ENCODE measurements around the gene CYB5A.
"Not testable (repeated sequence)": the region's sequence is repeated elsewhere in the genome, so short reads cannot be mapped to it uniquely, and the experiment has no call there.

The CYB5A gene

DNA sequence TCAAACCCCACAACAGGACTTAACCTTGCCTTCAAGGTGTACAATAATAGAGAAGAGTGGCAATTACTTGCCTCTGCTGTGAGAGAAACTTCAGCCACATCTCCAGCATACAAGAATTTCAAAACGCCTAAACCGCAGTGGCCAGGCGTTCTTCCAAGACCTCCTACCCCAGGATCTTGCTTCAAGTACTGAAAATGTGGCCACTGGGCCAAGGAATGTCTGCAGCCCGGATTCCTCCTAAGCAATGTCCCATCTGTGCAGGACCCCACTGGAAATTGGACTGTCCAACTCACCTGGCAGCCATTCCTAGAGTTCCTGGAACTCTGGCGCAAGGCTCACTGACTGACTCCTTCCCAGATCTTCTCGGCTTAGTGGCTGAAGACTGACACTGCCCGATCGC, 2.8 kb upstream of the CYB5A start:
- no peak for DNase-seq (ENCODE audit: low spot score)

DNA sequence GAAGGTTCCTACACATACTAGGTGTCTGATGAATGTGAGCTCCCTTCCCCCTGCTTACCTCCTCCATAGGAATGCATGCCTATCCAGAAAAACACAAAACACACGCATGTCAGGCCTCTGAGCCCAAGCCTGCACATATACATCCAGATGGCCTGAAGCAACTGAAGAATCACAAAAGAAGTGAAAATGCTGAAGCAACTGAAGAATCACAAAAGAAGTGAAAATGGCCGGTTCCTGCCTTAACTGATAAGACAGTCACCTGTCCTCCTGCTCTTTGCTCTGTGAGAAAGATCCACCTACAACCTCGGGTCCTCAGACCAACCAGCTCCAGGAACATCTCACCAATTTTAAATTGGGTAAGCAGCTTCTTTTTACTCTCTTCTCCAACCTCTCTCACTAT, 1.2 kb upstream of the CYB5A start:
- not testable (repeated sequence) for DNase-seq (ENCODE audit: low spot score)

DNA sequence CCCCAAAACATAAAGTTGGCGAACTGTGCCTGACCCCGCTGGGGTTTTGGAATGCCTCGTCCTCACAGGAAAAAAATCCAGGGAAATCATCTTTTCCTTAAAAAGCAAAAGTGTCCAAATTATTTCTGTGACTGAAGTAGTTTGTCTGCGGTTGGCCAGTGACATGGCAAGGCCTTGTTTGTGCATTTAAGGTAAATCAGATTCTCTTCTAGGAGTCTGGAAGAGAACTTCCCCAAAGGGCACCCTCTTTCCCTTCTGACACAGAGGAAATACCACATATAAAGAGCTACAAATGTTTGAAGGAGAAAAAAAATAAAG, 737 bp upstream of the CYB5A start:
- no peak for DNase-seq (ENCODE audit: low spot score)

DNA sequence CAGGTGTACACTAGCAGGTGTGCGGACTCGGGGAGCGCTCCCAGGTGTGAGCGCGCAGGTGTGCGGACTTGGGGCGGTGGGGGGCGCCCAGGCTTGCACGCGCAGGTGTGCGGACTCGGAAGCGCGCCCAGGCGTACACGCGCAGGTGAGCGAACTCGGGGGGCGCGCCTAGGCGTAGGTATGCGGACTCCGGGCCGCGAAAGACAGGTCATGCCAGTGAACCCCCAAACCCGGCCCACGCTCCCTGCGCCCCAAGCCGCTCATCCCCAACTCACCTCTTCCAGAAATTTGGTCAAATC, 342 bp downstream of the CYB5A start:
- DNase-seq (ENCODE audit: low spot score) = no peak

DNA sequence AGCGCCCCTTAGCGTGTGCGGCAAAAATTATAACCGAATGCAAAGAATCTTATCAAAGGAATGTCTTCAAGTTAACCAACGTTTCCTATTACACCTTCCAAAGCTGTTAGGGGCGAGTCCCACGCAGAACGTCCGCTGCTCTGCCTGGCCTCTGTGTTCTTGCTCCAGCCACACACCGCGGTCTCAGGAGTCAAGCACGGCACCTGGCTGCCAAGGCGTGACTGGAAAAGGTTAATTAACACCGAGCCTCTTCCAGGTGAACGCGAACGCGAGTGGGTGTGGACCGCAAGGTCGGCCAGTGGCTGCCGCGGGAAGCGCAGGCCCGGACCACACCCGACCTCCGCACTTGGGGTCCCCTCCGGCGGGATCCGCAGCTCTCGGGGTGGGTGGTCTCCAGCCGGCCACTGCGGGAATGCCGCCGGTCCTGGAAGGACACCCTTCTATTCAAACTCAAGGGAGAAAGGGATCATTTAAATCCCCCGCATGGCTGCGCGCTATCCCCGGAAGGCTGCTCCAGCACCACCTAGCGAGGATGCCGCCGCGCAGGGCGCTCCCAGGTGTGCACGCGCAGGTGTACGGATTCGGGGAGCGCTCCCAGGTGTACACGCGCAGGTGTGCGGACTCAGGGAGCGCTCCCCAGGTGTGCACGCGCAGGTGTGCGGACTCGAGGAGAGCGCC, 830 bp downstream of the CYB5A start:
- DNase-seq (ENCODE audit: low spot score) = no peak

DNA sequence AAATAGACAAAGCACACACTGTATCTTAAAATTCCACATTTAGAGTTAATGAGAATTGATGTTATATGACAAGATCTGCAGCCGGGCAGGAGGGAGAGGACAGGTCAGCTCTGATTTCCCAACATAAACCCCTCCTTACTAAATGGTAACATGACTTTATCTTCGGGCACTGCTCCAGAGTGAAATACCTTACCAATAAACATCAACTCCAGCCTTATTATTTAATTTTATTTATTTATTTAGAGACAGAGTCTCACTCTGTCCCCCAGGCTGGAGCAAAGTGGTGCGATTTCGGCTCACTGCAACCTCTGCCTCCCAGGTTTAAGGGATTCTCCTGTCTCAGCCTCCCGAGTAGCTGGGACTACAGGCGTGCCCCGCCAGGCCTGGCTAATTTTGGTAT, 1.7 kb downstream of the CYB5A start:
- DNase-seq (ENCODE audit: low spot score) = no peak

DNA sequence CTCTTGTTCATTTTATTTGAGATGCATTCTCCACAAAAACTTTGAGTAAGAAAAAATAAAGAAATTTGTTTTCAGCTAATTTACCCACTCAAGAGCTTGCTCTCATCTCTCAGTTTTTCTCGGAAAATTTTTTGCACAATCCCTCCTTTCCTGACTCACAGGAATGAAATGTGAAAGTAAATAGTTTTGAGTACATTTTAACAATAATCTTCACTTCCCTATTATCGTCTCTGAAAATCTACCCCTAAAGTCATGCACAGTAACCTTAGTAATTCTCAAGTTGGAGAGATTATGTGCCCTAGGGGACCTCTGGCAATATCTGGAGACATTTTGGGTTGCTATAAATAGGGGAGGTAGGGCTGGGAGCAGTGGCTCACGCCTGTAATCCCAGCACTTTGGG, 2.6 kb downstream of the CYB5A start:
- no peak for DNase-seq (ENCODE audit: low spot score)

DNA sequence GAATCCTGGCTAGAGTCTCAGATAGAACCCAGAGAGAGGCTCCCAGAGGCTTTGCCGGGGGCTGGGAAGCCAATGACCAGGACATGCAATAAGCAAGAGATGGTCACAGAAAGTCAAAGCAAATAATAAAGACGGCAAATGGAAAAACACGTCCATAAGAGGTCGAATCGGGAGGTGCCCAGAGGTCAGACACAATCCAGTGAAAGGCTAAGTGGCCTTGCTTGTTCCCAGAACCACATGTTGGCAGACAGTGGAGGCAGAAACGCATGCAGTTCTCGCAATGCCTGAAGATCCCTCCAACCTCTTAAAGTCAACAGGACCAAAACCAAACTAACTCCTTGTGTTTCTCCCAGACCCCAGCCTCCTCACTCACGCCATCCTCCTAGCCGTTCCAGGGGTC, 3.0 kb downstream of the CYB5A start:
- DNase-seq (ENCODE audit: low spot score) = no peak

DNA sequence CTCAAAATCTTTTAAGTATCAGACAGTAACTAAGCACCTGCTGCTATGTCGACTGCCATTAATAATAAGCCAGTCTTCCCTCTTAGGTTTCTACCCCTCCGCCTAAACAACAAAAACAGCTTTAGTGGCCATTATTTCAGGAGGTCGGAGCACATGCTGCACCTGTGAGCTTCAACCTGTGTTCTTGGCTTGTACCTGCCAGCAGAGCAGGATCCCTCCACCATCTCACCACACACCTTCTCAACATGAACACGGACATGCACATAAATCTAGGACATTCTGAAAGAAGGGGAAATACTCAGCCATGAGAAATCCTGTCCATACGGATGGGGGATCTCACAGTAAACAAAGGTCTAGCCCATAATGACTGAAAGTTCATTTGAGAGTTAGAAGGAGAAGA, 3.7 kb downstream of the CYB5A start:
- DNase-seq (ENCODE audit: low spot score) = no peak

DNA sequence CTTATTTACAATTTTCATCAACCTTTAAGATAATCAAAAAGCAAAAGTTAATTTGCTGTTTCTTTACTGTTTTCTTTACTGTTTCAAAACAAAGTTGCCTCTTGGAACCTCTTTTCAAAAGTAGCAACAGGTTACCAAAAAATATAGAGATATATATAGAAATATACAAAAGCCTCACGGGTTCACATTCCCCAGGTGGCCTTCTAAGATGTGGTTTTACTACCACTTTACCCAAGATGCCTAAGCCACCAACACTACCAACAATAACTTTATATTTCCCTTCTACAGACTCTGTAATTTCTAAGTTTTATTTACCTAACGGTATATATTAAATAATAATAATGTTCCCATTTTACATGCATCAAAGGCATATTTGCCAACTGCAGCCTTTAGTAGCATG, 4.9 kb downstream of the CYB5A start:
- DNase-seq (ENCODE audit: low spot score) = no peak

DNA sequence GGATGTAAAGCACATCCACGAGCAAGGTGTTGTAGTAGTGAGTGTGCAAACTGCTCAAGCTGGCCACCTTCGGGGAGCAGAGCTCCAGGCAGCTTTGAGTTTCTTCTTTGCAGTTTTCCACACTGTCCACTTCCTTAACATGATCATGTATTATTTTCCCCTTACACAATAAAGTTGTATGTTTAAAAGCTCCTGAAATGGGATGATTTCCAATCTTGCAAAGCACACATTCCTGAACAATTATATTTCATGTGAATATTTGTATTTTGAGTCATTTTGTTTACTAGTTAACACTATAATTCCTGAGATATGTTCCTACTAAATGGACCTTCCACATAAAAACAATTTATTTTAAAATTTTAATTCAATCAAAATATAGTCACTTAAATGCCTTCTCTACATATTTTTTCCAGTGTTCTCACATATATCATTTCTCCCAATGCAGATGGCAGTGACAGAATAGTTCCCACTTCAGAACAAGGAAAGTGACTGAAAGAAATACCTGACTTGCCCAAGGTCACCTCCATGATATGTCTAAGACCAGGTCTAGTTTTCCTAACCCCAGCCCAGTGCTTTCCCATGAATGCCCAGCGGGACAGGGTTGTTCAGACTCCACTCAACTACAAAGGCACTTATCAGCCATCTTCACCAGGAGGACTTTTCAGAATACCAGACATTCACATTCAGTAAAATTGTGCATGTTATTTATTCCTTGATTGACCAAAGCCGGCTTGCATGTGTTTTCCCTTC, 5.5 kb downstream of the CYB5A start:
- DNase-seq (ENCODE audit: low spot score) = no peak

DNA sequence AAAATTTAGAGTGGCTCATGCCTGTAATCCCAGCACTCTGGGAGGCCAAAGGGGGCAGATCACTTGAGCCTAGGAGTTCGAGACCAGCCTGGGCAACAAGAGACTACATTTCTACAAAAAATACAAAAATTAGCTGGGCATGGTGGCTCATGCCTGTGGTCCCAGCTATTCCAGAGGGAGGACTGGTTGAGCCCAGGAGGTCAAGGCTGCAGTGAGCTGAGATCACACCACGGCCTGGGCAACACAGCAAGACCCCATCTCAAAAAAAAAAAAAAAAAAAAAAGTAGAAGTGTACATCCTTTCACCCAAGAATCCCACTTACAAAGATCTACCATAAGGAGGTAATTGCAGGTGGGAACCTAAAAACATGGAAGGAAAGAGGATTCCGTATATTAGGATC, 6.2 kb downstream of the CYB5A start:
- DNase-seq (ENCODE audit: low spot score) = not testable (repeated sequence)

DNA sequence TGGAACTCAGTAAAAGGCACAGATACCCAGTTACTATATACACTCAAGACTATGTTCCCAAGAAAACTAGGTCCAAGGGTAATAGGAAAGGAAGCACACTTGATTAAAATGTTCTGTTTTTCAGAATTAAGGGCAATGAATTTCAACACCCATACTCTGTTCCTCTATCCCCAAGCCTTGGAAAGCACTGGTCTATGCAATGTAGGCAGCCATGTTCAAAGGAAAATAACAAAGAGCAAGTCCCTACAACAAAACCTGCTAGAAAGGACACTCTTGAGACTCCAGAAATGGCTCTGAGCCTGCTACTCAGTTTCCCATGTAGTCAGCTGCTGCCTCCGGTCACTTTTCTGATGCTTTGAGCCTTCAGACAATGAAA, 6.8 kb downstream of the CYB5A start:
- DNase-seq (ENCODE audit: low spot score) = no peak

DNA sequence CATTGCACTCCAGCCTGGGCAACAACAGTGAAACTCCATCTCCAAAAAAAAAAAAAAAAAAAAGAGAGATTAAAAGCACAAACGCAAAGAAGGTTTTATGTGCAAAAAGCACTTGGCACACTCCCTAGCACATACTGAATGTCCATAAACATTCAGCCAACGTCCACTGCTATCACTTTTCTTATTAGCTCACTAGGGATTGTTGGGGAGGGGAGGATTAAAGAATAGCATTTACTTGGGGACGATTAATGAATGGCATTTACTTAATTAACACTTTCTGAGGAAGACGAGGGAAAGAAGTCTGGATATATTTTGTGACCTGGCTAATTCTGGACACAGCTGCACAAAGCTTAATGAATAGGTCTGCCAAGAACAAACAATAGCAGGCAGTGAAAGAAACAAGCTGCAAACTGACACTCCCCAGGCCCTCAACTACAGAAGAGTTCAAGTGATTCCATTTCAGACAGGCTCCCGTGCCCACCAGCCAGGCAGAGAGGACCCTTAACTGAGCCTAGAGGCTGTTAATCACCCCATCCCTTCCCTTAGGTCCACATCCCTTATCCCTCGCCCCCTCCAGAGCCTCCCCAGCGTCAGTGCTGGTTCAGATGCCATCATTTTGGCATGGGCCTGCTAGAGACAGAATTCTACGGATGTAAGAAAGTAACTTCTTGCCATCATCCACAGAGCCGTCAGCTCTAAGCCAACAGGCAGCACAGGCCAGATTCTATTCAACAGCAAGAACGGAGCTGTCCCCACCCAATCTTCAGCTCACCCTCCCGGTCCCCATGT, 7.4 kb downstream of the CYB5A start:
- DNase-seq (ENCODE audit: low spot score) = peak; percentile 75

DNA sequence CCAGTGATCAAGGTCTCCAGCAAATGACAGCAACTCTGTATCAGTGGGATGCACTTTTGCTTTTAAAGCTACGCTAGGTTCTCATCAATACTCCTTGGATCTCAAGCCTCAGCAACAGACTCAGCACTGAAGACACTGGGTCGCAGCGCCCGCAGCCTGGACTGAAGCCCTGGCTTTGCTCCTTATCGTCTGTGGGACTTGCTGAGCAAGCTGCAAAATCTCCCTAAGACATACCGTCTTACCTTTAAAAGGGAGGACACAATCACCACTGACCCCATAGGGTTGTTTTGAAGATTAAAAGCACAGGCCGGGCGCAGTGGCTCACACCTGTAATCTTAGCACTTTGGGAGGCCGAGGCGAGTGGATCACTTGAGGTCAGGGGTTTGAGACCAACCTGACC, 8.1 kb downstream of the CYB5A start:
- DNase-seq (ENCODE audit: low spot score) = no peak

DNA sequence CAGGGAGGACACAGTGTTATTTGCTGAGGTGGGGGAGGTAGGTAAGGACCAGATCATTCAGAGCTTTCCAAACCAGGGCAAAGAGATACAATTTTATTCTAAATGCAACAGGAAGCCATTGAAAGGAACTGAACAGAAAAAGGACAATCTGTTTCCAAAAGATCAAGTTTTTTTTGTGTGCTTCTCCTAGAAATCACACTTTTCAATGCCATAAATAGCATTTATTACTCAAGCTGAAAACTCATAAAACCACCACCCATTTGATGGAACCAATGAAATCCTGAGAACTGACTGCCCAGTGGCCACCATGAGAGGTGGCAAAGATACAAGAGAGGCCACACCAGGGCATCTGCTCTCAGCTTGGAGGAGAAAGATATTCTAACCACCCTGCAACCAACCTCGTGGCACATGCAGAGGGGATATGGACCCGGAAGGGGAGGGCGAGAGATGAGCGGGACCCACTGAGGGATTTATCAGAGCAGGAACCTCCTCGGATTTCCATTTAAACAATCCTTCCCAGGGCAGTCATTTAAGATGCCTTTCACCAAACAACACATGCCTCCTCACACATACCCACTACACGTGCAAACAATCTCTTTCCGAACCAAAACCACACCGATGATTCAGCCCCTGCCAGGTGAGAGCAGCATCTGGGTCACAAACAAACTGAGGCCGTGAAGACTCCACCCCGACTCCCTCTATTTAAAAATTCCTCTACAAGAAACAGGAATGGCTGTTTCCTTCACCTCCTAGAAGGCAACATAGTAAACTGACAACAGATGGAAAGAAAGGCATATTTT, 8.8 kb downstream of the CYB5A start:
- DNase-seq (ENCODE audit: low spot score) = no peak

DNA sequence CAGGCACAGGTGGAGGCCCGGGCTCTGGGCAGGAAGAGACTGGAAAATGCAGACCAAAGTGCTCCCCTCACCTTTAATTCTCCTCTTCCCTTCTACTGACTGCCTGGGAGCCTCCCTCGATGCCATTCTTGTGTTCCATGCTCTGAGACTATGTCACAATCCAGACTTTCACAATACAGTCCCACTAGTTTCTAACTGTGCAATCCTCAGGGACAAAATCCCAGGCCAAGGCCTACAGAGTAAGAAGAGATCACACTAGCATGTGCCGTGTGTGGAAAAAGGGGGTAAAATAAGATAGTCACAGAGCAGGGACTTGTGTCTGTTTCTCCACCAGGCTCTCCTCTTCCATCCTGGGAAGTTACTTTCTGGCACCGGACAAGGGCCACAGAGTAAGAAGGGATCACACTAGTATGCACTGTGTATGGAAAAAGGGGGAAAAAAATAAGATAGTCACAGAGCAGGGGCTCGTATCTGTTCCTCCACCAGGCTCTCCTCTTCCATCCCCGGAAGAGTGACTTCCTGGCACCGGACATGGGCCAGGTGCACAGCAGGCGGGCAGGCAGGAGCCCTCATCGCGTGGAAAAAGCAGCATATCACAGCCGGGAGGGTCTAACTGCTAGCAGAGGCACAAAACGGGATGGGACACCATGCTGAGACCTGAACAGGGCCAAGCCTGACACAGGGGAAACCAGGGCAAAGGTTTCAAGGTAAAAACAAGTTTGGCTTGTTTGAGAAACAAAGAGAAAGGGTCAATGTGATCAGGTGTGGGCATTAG, 9.6 kb downstream of the CYB5A start:
- DNase-seq (ENCODE audit: low spot score) = no peak

DNA sequence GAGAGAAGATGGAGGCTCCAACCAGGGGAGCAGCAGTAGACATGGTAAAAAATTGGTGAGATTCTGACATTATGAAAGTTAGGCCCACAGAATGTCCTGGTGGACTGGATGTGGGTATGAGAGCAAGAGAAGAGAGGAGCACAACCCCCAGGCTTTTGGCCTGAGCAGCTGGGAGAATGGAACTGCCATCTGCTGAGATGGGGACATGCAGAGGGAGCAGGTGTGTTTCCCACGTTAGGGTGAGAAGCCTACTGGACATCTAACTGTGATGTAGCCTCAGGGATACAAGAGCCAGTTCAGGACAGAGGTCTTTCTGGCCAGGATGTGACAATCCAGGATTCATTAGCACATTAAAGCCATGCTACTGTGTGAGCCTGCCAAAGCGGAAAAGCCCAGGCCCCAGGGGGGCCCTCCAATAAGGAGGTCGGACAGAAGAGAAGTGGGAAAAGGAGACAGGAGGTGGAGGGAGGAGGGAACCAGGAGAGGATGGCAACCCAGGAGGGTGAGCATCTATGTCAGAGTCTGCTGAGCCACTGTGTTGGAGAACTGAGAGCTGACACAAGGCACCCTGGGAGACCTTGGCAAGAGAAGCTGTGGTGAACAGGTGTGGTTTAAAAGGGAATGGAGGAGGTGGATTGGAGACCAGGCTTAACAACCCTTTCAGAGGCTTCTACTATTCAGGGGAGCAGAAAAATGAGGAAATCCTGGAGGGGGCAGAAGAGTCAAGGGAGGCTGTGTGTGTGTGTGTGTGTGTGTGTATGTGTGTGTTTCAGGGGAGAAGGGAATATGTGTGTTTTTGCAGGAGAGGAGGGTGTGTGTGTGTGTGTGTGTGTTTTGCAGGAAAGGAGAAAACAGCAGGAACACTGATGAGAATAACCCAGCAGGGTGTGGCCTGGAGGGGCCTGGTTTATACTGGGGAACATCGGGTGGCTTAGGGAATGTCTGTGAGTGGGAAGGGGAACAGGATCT, 10.5 kb downstream of the CYB5A start:
- no peak for DNase-seq (ENCODE audit: low spot score)

DNA sequence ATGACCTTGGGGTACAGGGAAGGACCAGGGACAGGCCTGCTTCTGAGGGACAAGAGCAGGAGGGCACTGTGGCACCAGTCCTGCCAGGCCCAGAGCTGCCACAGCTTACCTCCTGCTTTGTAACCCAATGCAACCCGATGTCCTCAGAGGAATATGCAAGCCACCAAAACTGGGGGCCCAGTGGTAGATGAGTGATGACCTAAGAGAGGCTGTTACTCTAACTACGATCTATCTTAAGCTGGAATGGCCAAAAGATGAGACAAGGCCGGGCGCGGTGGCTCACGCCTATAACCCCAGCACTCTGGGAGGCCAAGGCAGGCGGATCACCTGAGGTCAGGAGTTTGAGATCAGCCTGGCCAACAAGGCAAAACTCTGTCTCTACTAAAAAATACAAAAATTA, 12.8 kb downstream of the CYB5A start:
- no peak for DNase-seq (ENCODE audit: low spot score)

DNA sequence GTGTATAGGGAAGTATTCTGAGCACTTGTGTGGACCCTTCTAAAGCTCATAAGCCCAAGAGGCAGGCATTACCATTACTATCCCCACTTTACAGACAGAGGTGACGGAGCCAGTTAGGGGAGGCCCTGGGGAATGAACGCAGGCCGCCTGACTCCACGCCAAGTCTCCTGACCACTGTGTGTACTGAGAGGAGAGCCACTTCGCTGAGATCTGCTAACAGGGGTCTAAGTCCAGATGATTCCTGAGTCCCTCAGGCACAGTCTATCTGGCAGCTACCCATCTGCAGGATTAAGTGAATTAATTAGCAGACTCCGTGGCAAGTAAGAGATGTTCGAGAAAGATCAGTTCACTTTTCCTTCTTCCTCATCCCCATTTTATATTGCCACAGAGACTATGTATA, 13.7 kb downstream of the CYB5A start:
- DNase-seq (ENCODE audit: low spot score) = no peak

DNA sequence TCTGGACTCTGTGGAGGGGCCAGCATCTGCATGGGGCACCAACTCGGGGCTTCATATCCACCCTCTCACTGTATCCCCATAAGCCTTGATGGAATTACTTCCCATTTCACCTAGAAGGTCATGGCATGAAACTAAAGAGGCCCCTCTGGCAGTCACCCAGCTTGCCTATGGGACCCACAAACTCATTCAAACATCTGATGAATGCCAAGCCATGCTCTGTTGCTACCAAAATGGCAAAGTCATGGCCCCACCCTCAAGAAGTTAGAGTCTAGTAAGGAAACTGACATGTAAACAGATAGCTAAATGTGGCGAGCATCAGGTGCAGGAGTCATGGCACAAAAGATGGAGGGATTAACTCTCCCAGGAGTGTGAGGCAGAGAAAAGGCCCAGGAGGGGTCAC, 14.5 kb downstream of the CYB5A start:
- DNase-seq (ENCODE audit: low spot score) = no peak
